Measurements from ENCODE around the gene DTHD1. TPM values are rescaled to one million over a fixed set of nuclear protein-coding genes. Genes with fewer than 3 reads are reported as not detected.

The DTHD1 gene
- total and polyA plus RNA-seq, 10 of the 15 experiments (the other 5 are each of a cell fraction or from before 2014, with no cell fraction given) = 0.05 to 2.8 (median 1.4) TPM

DNA sequence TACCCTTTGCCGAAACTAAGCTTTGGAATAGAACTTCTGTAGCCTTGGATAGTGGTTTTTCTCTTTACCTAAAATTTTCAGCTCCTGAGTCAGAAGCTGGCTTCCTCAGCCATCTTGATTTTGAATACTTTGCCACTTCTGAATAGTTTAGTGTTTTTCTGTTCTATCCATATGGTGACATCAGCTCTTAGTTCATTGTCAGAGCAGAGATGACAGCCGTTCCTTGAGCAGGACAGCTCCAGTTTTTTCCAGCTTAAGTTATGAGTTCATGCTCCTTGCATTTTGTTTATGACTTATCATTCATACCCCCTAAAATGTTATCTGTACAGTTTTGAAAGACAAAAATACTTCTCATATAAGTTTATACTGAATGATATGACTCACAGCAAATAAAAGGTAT, 47.8 kb downstream of the DTHD1 start (continued):
- TF ChIP-seq, protein P1, sequence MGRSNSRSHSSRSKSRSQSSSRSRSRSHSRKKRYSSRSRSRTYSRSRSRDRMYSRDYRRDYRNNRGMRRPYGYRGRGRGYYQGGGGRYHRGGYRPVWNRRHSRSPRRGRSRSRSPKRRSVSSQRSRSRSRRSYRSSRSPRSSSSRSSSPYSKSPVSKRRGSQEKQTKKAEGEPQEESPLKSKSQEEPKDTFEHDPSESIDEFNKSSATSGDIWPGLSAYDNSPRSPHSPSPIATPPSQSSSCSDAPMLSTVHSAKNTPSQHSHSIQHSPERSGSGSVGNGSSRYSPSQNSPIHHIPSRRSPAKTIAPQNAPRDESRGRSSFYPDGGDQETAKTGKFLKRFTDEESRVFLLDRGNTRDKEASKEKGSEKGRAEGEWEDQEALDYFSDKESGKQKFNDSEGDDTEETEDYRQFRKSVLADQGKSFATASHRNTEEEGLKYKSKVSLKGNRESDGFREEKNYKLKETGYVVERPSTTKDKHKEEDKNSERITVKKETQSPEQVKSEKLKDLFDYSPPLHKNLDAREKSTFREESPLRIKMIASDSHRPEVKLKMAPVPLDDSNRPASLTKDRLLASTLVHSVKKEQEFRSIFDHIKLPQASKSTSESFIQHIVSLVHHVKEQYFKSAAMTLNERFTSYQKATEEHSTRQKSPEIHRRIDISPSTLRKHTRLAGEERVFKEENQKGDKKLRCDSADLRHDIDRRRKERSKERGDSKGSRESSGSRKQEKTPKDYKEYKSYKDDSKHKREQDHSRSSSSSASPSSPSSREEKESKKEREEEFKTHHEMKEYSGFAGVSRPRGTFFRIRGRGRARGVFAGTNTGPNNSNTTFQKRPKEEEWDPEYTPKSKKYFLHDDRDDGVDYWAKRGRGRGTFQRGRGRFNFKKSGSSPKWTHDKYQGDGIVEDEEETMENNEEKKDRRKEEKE (IDR thresholded peaks at IDR 0.05) = no peak
- no peak for TF ChIP-seq GATAD2B (conservative IDR thresholded peaks at IDR 0.05; ENCODE audit: low read depth)
- TF ChIP-seq, protein P2, sequence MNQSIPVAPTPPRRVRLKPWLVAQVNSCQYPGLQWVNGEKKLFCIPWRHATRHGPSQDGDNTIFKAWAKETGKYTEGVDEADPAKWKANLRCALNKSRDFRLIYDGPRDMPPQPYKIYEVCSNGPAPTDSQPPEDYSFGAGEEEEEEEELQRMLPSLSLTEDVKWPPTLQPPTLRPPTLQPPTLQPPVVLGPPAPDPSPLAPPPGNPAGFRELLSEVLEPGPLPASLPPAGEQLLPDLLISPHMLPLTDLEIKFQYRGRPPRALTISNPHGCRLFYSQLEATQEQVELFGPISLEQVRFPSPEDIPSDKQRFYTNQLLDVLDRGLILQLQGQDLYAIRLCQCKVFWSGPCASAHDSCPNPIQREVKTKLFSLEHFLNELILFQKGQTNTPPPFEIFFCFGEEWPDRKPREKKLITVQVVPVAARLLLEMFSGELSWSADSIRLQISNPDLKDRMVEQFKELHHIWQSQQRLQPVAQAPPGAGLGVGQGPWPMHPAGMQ (IDR thresholded peaks at IDR 0.05; ENCODE audit: borderline replicate concordance) = no peak
- TF ChIP-seq, protein P3, sequence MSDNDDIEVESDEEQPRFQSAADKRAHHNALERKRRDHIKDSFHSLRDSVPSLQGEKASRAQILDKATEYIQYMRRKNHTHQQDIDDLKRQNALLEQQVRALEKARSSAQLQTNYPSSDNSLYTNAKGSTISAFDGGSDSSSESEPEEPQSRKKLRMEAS (IDR thresholded peaks at IDR 0.05; ENCODE audit: low read depth, low read length) = no peak
- TF ChIP-seq, protein P4, sequence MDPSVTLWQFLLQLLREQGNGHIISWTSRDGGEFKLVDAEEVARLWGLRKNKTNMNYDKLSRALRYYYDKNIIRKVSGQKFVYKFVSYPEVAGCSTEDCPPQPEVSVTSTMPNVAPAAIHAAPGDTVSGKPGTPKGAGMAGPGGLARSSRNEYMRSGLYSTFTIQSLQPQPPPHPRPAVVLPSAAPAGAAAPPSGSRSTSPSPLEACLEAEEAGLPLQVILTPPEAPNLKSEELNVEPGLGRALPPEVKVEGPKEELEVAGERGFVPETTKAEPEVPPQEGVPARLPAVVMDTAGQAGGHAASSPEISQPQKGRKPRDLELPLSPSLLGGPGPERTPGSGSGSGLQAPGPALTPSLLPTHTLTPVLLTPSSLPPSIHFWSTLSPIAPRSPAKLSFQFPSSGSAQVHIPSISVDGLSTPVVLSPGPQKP (IDR thresholded peaks at IDR 0.05; ENCODE audit: low read depth, low read length) = no peak
- no peak for TF ChIP-seq SRF (IDR thresholded peaks at IDR 0.05; ENCODE audit: low read depth in 2 of 2, low read length in 2 of 2)
- TF ChIP-seq, protein P5, sequence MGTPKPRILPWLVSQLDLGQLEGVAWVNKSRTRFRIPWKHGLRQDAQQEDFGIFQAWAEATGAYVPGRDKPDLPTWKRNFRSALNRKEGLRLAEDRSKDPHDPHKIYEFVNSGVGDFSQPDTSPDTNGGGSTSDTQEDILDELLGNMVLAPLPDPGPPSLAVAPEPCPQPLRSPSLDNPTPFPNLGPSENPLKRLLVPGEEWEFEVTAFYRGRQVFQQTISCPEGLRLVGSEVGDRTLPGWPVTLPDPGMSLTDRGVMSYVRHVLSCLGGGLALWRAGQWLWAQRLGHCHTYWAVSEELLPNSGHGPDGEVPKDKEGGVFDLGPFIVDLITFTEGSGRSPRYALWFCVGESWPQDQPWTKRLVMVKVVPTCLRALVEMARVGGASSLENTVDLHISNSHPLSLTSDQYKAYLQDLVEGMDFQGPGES (IDR thresholded peaks at IDR 0.05) = no peak
- TF ChIP-seq IKZF2 (IDR thresholded peaks at IDR 0.05) = no peak
- TF ChIP-seq MXI1 (IDR thresholded peaks at IDR 0.05; ENCODE audit: low read depth, low read length) = no peak
- no peak for TF ChIP-seq EED (IDR thresholded peaks at IDR 0.05; ENCODE audit: low read depth)
- TF ChIP-seq HDGF (IDR thresholded peaks at IDR 0.05) = no peak
